ENCODE data around the gene FMOD.
A peak's percentile ranks its signal among the peaks of the same experiment; 100 is the strongest.
"Not testable (repeated sequence)": the region's sequence is repeated elsewhere in the genome, so short reads cannot be mapped to it uniquely, and the experiment has no call there.

FMOD gene

DNA sequence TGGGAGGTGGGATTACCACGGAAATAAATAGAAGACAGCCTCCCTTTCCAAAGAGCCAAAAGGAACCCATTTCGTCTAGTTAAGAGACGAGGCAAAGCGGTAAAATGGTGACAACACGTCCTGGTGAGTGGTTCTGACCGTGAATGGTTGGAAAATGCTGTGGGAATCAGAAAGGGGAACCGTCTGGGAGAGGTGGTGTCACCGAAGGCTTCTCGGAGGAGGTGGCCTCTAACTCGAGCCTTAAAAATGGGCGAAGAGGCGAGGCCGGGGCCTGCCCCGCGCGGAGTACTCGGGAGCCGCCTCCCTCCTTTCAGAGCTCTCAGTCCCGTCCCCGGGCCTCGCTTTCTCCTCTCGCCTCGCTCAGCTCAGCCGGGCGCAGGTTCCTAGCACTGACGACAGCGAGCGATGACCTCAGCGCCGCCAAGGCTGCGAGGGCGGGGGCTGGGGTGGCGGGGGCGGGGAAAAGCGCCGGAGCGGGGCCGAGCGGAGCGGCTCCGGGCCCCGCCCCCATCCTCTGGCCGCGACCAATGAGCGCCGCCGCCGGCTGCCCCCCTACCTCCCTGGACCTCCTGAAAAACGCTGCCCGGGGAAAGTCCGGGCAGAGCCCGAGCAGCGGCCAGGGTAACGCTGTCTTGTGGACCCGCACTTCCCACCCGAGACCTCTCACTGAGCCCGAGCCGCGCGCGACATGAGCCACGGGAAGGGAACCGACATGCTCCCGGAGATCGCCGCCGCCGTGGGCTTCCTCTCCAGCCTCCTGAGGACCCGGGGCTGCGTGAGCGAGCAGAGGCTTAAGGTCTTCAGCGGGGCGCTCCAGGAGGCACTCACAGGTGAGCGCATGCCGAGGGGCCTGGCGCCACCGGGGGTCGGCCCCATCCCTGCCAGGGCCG, 45.8 kb downstream of the FMOD start, which contains the start of gene BTG2:
BTG2 (plus strand) TSS at position 601 of the 890 bp plus-strand sequence; CDS start at position 689, 88 bp downstream.
- peak; percentile 93 for DNase-seq

DNA sequence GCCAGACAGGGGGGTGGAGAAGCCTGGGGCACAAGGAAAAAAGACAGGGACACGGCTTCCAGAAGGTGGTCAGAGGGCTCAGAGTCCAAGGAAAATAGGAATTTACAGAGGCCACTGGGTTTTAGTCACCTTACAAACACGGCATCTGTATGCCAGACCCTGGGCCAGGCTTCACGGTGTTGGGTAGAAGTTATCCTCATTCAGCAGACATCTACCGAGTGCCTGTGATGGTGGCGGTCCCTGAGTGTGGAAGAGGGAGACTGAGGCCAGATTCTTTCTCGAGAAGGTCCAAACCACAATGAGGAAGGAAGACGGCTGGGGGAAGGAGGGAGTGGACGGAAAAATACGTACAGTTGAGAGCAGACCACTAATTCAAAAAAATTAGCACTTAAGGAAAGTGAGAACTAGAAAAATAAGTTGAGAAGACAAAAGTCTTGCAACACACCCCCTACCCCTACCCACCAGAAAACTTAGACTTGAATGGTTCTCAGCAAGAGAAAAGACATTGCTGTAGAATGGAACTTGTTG, 46.5 kb downstream of the FMOD start:
- DNase-seq, result no peak

DNA sequence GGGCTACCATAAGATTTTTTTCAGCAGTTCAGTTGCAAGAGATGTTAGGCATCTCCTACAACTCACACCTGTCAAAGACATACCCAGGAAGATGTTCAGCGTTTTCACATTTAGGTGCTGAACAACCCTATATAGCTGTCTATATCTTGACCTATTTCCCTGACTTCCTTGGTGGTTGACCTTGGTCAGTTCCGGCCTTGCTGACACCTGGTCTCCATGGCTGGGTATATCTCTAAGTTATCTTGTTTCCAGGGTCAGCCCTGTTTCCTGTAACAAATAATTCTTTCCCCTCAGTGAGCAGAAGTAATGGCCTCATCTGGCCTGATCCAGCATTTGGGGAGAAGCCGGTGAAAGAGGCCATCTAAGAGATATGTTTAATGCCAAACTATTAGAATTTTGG, 48.0 kb downstream of the FMOD start:
- no peak for DNase-seq

DNA sequence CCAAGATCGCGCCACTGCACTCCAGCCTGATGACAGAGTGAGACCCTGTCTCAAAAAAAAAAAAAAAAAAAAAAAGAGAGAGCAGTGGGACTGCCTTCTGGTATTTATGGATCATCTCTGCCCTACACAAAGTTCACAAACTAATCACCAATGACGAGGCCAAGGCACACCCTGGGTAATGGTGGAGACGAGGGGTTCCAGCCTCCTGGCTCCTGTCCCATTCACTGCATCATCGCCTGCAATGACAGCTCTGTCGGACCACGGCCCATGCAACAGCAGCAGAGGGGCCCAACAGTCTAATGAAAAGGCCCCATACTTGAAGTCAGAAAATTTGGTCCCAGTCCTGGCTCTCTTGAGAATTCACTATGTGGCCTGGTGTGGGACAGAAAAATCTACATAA, 48.5 kb downstream of the FMOD start:
- DNase-seq, result no peak

DNA sequence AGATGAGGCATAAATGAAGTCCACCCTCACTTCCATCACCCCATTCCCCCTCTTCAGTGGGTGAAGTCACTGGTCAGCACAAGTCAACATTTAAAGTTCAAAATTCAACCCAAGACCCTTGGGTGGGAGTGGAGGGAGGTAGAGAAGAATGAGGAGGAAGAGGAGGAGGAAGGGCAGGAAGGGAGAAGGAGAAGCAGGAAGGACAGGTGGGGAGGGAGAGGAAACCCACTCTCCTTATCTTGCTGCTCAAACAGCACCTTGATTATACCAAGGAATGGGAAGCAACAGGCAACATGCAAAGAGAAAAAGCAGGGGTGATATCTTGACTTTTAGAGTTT, 49.6 kb downstream of the FMOD start:
- no peak for DNase-seq

DNA sequence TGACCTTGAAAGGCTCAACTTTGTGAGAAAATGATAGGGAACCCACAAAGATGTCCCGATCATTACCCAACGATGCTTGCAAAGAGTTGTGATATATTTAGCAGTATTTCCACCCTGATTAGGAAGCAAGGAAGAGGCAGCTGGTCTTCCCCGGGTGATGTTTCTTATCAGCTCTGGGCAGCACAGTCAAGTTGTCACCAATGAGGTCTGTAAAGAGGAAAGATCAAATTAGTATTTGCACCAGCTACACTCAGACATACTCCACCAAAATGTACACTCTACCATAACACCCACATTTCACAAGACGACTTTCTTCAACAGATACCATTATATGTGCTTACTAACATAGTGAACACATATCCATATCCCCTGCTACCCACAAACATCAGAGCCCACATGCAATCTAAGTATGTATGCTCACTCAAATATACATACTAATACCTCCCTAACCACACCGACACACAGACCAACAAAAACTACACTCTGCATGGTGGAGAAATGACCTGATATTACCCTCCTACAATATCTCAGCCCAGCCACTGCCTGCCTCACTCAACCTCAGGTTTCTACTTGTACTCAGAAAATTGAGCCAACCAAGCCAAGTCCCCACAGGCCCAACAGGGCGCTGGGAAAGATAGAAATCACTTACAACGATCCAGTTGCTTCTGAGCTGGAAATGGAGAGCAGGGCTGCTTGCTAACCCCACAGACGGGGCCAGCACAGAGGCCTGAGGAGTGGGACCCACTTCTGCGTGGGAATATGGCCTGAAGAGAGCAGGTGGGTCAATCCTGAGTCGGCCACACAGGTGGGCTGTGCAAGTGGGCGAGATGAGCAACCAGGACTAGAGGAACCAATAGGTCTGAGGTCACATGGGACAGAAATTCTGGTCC, 50.2 kb downstream of the FMOD start:
- DNase-seq, result no peak

DNA sequence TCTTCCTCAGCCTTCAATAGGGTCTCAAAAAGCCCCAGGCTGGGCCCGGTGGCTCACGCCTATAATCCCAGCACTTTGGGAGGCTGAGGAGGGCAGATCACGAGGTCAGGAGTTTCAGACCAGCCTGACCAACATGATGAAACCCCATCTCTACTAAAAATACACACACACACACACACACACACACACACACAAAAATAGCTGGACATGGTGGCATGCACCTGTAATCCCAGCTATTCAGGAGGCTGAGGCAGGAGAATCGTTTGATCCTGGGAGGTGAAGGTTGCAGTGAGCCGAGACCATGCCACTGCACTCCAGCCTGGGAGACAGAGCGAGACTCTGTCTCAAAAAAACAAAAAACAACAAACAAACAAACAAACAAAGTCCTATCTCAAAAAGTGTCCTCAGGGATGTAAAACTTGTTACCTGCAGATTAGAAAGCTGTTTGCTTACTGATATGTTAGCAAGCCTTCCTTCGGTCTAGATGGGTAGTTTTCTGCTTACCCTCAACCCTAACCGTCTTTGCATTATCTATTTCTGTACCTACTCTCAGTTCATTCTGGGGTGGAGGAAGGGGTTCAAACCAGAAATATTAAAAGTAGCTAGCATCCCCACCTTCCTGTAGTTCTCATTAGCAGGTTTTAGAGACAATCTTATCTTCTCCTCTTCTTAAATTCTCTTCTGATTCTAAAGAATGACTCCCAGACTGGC, 51.0 kb downstream of the FMOD start:
- not testable (repeated sequence) for DNase-seq

DNA sequence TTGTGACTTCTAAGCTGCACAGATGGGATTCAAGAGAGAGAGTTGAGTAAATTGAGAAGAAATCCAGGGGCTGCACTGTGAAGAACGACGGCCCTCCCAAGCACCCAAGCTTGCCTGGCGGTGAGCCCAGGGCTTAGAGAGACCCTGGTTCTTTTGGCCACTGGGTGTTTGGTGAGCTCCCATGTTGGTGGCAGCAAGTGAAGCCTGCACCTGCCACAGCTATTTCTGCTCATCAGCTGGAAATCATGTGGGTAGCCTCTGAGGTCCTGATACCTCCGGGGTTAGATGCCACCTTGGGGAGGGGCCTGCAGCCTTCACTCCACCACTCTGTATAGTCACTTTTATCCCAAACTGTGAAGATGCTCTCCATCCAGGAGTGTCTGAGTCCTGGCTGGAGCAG, 51.8 kb downstream of the FMOD start:
- DNase-seq, result peak; percentile 58

DNA sequence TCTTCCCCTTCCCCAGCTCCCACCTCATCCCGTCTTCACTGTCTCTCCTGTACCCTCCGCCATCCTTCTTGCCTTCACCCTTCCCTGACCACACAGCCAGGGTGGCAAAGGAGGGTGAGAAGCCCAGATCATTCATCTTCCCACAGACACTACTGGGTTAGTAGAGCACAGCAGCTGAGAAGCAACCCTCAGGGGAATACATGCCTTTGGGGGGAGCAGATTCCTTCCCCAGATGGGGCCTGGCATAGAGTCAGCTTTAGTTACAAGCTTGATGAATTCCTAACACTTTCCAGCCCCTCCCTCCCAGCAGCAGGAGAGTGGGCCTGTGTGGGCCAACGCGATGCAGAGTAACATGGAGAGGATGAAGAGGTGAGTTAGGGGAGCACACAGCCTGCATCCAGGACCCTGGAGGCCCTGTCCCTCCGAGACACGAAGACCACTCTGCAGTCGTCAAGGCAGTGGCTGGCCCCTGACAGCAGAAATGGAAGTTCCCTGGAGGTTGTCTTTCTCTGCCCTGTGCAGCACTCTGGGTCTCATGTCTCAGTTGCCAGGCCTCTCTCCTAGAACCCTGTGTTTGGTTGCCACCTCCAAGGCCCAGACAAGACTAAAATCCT, 54.4 kb downstream of the FMOD start:
- DNase-seq, result no peak

DNA sequence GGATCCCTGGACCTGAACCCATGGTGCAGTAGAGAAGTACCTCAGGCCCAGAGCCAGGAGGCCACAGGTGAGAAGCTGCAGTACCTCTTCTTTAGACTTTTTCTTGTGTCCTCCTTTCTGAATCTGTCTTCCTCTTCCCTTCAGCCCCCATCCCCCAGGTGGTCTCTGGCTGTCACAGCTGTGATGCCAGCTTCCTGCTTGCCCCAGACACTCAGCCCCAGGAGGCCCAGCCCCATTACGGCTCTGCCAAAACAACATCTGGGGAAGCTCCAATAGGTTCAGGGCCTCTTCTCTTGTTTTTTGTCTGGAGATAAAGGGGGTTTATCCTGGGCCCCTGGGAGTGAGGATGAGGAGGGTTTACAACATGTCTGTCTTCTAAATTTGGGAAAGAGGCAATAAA, 55.1 kb downstream of the FMOD start:
- no peak for DNase-seq

DNA sequence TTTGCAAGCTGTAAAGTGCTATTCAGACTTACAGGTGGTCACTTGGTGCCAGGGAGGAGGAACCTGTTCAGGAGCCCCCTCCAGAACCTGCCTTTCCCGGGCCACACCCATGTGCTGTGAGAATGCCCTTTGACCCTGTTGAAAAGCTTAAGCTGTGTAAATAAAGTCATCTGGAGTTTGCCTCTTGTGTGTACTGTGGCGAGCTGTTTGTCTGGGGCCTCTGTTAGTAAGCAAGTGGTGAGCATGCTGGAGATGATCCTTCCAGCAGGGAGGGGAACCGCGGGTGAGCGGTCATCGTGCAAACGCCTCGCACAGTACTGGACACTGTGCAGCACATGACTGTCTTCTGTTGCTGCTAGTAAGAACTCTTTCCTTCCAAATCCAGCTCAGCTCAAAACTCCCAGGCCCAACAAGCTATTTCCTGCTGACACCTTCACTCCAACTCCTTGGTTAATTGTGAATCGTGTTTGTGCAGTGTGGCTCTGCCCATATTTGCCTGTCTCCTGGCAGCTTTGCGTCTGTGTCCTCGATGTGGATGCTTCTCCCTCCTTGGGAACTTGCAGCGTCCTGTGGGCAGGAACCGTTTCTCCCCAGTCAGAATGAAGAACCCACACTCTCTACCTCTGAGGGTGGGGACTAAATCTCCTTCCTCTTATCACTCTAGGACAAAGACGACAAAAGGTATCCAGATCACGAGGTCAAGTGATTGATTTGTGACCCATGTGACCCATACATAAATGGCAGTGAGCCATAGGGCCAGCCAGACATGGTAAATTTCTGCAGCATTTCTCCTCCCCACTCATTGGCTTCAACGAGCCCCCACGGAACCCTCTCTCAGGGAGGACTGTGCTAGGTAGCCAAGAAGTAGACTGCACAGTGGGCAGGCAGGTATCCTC, 59.5 kb downstream of the FMOD start:
- DNase-seq, result no peak

Measured in NCI-H1105 treated with DMSO at 0.1 percent for 48 hours (cell line).